Activated T-helper 2 cell treated with anti-CD3 and anti-CD28 coated beads, Interferon-gamma antibody, Interleukin-2, Interleukin-4, amounts not matched to agents 10 μg/mL and 5 μg/mL and 100 μg/mL, durations not matched to agents 14 hours and 24 hours and 36 hours (primary cell): Measurements from ENCODE around the gene GCGR. TPM values are rescaled to one million over a fixed set of nuclear protein-coding genes. Genes with fewer than 3 reads are reported as not detected.

Experiments used
- DNase-seq: peaks from one replicate; pipeline ENCODE4 v3.0.0; 2021; ENCODE audit warnings: low spot score
- H3K27ac Mint-ChIP-seq: one replicate; pipeline ENCODE4 v1.8.0; 2021; ENCODE audit warnings: mixed read lengths
- H3K27me3 Mint-ChIP-seq: one replicate; pipeline ENCODE4 v1.8.0; 2021; ENCODE audit warnings: low read depth, mixed read lengths
- H3K36me3 Mint-ChIP-seq: one replicate; pipeline ENCODE4 v1.8.0; 2021; ENCODE audit warnings: low read depth, mixed read lengths
- H3K4me1 Mint-ChIP-seq: one replicate; pipeline ENCODE4 v1.8.0; 2021; ENCODE audit warnings: low read depth, mixed read lengths
- H3K4me3 Mint-ChIP-seq: one replicate; pipeline ENCODE4 v1.8.0; 2021; ENCODE audit warnings: low read depth, mild to moderate bottlenecking, moderate library complexity, mixed read lengths
- H3K9me3 Mint-ChIP-seq: one replicate; pipeline ENCODE4 v1.8.0; 2021; ENCODE audit warnings: mixed read lengths
- intact Hi-C: fragments of 100-400 bp; cut with micrococcal nuclease; formaldehyde crosslinking; loops from one replicate; pipeline ENCODE4 v1.15.1; 2023
- total RNA-seq: library from RNA; stranded (reverse); gene quantifications from 2 replicates; pipeline ENCODE4 v1.2.3, GENCODE V29; 2022

GCGR gene
- total RNA-seq, 1 donor from 2014 or later: not detected

DNA sequence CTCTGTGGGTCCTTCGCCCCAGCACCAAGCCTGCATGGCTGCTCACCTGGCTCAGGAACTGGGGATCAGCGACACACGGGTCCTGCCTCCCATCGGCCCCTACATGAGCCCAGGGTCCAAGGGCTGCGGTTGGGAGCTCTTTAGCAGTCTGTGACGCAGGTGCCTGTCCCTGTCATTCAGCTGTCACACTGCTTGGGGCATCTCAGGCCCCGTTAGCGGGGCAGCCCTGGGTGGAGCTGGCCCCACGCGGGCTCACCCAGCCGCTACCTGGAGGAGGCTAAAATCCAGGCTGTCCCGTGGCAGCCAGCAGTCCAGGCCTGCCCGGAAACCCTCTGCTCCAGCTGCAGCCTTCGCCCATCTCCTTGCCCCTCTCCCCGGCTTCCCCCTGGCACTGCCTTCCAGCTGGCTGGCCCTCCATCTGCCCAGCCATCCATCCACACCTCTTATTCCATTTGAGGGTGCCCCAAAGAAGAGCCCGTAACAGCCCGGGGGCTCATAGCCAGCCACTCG, 3.3 kb downstream of the GCGR start:
- intact Hi-C loops: no loop called here
- Mint-ChIP-seq H3K4me3 (no peak overlapping the region), H3K27ac (no peak overlapping the region), H3K4me1 (no peaks in the 10 kb centered on the region), H3K9me3 (no peaks in the 10 kb centered on the region), H3K36me3 (no peaks in the 10 kb centered on the region), H3K27me3 (peaks cover 21% of the 10 kb centered on the region)
- no peak for DNase-seq

DNA sequence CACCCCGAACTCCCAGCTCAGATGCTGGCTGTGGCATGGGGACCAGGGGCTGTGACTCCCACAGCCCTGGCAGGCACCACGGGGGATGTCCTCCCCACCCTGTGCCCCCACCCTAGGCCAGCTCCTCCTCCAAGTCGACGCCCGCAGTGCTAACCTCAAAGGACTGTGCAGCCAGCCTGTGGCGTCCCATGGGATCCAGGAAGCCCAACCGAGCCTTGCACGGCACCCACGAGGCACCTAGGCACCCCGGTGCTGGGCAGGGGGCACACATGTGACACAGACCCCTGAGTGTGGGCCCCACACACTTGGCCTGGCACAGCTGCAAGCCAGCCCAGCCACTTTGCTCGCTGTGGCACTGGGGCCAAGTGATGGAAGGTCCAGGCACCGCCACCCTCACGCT, 3.9 kb downstream of the GCGR start:
- H3K4me3 Mint-ChIP-seq: no peak overlapping the region
- H3K9me3 Mint-ChIP-seq: no peaks in the 10 kb centered on the region
- no peaks in the 10 kb centered on the region for H3K36me3 Mint-ChIP-seq
- H3K27ac Mint-ChIP-seq: no peak overlapping the region
- peaks cover 16% of the 10 kb centered on the region for H3K27me3 Mint-ChIP-seq
- intact Hi-C loops: no loop called here
- H3K4me1 Mint-ChIP-seq: no peaks in the 10 kb centered on the region
- DNase-seq: no peak

DNA sequence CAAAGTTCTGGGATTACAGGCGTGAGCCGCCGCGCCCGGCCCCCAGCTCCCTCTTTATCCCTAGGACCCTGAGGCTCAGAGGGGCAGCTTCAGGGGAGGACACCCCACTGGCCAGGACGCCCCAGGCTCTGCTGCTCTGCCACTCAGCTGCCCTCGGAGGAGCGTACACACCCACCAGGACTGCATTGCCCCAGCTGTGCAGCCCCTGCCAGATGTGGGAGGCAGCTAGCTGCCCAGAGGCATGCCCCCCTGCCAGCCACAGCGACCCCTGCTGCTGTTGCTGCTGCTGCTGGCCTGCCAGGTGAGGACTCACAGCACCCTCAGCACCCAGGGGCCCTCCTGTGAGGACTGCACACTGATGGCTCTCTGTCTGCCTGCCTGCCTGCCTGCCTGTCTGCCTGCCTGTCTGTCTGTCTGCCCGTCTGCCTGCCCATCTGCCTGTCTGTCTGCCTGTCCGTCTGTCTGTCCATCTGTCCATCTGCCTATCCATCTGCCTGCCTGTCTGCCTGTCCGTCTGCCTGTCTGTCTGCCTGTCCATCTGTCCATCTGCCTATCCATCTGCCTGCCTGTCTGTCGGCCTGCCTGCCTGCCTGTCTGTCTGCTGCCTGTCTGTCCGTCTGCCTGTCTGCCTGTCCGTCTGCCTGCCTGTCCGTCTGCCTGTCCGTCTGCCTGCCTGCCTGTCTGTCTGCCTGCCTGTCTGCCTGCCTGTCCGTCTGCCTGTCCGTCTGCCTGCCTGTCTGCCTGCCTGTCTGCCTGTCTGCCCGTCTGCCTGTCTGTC, 5.0 kb downstream of the GCGR start:
- no peak overlapping the region for H3K27ac Mint-ChIP-seq
- peaks cover 9% of the 10 kb centered on the region for H3K27me3 Mint-ChIP-seq
- no peak for DNase-seq
- H3K9me3 Mint-ChIP-seq: no peaks in the 10 kb centered on the region
- no peaks in the 10 kb centered on the region for H3K36me3 Mint-ChIP-seq
- H3K4me1 Mint-ChIP-seq: no peaks in the 10 kb centered on the region
- intact Hi-C loops: no loop called here
- no peak overlapping the region for H3K4me3 Mint-ChIP-seq

DNA sequence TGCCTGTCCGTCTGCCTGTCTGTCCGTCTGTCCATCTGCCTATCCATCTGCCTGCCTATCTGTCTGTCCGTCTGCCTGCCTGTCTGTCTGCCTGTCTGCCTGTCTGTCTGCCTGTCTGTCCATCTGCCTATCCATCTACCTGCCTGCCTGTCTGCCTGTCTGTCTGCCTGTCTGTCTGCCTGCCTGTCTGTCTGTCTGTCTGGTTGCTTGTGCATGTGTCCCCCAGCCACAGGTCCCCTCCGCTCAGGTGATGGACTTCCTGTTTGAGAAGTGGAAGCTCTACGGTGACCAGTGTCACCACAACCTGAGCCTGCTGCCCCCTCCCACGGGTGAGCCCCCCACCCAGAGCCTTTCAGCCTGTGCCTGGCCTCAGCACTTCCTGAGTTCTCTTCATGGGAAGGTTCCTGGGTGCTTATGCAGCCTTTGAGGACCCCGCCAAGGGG, 5.6 kb downstream of the GCGR start:
- H3K4me3 Mint-ChIP-seq: no peak overlapping the region

DNA sequence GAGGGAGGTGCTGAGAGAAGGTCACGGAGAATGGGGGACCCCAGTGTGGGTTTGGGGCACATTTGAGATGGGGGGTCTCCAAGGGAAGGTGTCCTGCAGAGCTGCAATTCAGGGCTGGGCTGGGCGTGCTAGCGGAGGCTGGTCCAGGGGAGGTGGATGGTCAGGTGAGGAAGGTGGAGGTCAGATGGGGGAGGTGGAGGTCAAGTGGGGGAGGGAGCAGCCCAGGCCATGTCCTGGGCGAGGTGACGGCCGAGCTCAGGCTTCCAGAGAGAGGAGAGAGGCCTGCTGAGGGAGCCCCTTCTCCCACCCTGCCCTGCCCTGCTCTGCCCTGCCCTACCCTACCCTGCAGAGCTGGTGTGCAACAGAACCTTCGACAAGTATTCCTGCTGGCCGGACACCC, 6.5 kb downstream of the GCGR start:
- Mint-ChIP-seq H3K4me3 (no peak overlapping the region), H3K4me1 (no peaks in the 10 kb centered on the region), H3K9me3 (no peaks in the 10 kb centered on the region), H3K27ac (no peak overlapping the region), H3K36me3 (no peaks in the 10 kb centered on the region), H3K27me3 (peaks cover 6% of the 10 kb centered on the region)
- intact Hi-C loops: no loop called here
- DNase-seq: no peak

More for the DNA sequence above, 5.6 kb downstream of the GCGR start:
- no peak for DNase-seq
- Mint-ChIP-seq H3K9me3 (no peaks in the 10 kb centered on the region), H3K4me1 (no peaks in the 10 kb centered on the region), H3K36me3 (no peaks in the 10 kb centered on the region), H3K27me3 (peaks cover 9% of the 10 kb centered on the region), H3K27ac (no peak overlapping the region)
- intact Hi-C loops: no loop called here

DNA sequence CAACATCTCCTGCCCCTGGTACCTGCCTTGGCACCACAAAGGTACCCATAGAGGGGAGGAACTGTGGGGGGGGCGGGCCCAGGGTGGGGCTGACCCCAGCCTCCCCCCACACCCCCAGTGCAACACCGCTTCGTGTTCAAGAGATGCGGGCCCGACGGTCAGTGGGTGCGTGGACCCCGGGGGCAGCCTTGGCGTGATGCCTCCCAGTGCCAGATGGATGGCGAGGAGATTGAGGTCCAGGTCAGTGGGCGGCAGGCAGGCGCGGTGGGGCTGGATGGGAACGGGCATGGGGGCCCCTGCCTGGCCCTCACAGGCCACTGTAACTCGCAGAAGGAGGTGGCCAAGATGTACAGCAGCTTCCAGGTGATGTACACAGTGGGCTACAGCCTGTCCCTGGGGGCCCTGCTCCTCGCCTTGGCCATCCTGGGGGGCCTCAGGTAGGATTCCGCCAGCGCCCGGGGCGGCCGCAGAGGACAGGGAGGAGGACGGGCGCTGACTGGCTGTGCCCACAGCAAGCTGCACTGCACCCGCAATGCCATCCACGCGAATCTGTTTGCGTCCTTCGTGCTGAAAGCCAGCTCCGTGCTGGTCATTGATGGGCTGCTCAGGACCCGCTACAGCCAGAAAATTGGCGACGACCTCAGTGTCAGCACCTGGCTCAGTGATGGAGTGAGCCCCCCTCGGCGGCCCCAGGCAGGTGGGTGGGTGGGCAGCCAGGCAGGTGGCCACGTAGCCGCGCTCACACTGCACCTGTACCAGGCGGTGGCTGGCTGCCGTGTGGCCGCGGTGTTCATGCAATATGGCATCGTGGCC, 7.1 kb downstream of the GCGR start:
- peaks cover 7% of the 10 kb centered on the region for H3K27me3 Mint-ChIP-seq
- no peaks in the 10 kb centered on the region for H3K9me3 Mint-ChIP-seq
- no peaks in the 10 kb centered on the region for H3K4me1 Mint-ChIP-seq
- H3K4me3 Mint-ChIP-seq: no peak overlapping the region
- no peak overlapping the region for H3K27ac Mint-ChIP-seq
- intact Hi-C loops: no loop called here
- no peak for DNase-seq
- H3K36me3 Mint-ChIP-seq: no peaks in the 10 kb centered on the region

DNA sequence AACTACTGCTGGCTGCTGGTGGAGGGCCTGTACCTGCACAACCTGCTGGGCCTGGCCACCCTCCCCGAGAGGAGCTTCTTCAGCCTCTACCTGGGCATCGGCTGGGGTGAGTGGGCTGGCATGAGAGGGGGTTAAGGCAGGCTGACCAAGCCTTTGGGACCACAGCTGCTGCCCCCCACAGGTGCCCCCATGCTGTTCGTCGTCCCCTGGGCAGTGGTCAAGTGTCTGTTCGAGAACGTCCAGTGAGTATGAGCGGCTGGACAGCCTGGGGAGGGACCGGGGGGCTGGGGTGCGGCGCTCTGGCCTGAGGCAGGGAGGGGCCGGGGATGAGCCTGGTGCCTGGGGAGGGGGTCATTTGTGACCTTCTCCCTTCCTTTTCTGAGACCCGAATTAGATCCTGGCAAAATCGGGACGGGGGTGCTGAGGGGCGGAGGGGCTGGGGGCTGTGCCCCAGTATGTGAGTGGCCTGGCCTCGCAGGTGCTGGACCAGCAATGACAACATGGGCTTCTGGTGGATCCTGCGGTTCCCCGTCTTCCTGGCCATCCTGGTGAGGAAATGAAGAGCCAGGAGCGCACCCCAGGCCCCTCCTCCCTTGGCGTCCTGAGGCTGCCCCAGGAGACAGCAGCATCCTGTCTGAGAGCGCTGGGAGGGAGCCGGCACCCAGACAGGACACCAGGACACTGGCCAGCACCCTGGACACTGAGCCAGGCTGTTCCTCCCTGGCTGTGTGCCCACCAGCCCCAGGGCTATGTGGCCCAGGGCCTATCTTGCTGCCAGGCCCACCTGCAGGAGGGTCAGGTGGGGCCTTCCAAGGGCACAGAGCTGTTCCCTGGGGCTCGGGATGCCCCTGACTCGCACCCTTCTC, 8.0 kb downstream of the GCGR start:
- no peak for DNase-seq
- Mint-ChIP-seq H3K4me1 (no peaks in the 10 kb centered on the region), H3K4me3 (no peak overlapping the region), H3K27me3 (peaks cover 11% of the 10 kb centered on the region), H3K36me3 (no peaks in the 10 kb centered on the region), H3K9me3 (no peaks in the 10 kb centered on the region), H3K27ac (no peak overlapping the region)
- intact Hi-C loops: no loop called here

DNA sequence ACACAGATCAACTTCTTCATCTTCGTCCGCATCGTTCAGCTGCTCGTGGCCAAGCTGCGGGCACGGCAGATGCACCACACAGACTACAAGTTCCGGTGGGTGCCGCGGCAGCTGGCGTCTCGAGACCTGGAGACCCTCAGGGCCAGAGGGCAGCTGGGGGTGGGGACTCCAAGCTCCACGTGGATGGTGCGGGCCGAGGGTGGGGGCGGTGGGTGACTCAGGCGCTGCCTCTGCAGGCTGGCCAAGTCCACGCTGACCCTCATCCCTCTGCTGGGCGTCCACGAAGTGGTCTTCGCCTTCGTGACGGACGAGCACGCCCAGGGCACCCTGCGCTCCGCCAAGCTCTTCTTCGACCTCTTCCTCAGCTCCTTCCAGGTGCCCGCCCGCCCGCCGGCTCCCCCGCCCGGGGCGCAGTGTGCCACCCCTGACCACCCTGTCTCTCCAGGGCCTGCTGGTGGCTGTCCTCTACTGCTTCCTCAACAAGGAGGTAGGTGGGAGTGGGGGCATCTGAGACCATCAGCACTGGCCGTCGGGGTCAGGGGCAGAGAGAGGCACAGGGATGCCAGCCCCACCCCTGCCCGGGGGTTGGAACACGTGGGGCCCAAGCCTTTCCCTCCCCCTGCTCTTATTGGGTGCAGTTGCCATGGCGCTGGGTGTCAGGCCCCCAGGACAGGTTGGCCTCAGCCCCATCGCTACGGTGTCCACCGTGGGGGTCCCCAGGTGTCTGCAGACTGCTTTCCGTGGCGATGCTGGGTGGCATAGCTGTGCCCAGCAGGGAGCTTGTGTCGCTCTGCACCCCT, 8.8 kb downstream of the GCGR start:
- Mint-ChIP-seq H3K27me3 (peaks cover 15% of the 10 kb centered on the region), H3K9me3 (no peaks in the 10 kb centered on the region), H3K4me3 (no peak overlapping the region), H3K36me3 (no peaks in the 10 kb centered on the region), H3K27ac (no peak overlapping the region), H3K4me1 (no peaks in the 10 kb centered on the region)
- no peak for DNase-seq
- intact Hi-C loops: no loop called here

DNA sequence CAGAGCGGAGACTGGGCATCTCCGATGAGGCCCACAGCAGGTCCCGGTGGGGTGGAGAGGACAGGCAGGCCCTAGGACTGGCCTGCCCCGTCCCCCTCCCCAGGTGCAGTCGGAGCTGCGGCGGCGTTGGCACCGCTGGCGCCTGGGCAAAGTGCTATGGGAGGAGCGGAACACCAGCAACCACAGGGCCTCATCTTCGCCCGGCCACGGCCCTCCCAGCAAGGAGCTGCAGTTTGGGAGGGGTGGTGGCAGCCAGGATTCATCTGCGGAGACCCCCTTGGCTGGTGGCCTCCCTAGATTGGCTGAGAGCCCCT, 9.4 kb downstream of the GCGR start:
- Mint-ChIP-seq H3K4me3 (no peak overlapping the region), H3K9me3 (no peaks in the 10 kb centered on the region)
- DNase-seq: no peak

DNA sequence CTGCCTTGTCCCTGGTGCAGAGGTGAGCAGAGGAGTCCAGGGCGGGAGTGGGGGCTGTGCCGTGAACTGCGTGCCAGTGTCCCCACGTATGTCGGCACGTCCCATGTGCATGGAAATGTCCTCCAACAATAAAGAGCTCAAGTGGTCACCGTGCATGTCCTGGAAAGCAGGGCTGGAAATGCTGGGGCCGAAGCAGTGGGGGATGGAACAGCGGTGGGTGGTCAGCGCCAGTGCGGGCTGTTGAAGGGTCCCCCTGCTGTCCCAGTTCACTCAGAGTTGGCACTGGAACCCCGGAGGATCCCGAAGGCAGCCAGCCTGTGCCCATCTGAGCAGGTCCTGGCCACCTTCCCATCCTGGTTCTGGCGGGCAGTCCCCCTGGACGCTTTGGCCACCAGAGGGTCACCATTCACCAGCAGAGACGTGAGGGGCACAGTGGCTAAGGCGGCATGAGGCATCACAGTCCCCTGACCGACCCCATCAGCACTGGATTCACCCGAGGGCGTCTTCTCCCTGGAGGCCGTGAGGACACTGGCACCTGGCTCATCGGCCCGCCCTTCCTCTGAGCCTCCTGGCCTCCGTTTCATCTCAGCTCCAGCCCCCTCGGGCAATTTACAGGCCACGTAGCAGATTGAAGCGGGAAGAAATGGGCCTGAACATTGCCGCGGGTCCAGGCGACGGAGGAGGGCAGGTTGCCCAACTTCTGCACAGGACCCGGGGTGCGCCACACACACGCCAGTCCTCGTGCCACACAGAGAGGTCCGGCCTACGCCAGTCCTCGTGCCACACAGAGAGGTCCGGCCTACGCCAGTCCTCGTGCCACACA, 10.1 kb downstream of the GCGR start:
- no peak for DNase-seq
- Mint-ChIP-seq H3K36me3 (no peaks in the 10 kb centered on the region), H3K27ac (no peak overlapping the region), H3K4me3 (no peak overlapping the region), H3K27me3 (peaks cover 17% of the 10 kb centered on the region), H3K9me3 (no peaks in the 10 kb centered on the region), H3K4me1 (no peaks in the 10 kb centered on the region)
- intact Hi-C loops: no loop called here

More for the DNA sequence above, 9.4 kb downstream of the GCGR start:
- intact Hi-C loops: no loop called here
- no peak overlapping the region for H3K27ac Mint-ChIP-seq
- H3K4me1 Mint-ChIP-seq: no peaks in the 10 kb centered on the region
- peaks cover 16% of the 10 kb centered on the region for H3K27me3 Mint-ChIP-seq
- no peaks in the 10 kb centered on the region for H3K36me3 Mint-ChIP-seq

DNA sequence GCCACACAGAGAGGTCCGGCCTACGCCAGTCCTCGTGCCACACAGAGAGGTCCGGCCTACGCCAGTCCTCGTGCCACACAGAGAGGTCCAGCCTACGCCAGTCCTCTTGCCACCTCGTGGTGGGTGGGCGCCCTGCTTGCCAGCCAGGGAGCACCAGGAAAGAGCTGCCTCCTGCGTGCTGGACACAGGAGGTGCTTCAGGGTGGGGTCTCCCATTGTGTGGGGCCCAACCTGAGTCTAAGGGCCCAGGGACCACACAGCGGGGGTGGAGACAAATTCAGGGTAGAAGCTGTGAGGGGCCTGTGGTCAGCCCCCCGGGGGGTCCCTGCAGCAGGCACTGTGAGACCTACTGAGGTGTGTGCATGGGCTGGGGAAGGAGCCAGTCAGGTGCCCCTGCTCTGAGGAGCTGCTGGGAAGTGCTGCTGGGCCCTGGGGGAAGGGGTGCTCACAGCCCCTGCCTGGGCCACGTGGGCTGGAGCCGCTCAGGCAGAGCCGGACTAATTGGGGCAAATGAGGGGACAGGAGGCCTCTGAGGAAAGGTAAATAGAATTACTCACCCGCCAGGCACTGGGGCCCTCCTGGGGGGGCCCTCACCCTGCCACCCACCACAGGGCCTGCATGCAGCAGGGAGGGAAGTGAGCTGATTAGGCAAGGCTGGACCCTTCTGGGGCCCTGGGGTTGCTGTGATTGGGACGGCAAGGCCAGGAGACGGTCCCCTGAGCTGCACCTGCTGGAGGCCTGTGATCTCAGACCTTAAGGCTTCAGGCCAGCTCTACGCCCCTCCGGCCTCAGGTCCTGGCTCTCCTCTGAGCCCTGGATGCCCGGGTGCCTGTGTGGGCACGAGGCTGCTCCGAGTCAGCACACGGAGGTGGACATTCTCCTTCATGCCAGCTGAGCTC, 11.0 kb downstream of the GCGR start:
- intact Hi-C loops: no loop called here
- no peak overlapping the region for H3K4me3 Mint-ChIP-seq
- no peak for DNase-seq
- peaks cover 12% of the 10 kb centered on the region for H3K27me3 Mint-ChIP-seq
- no peaks in the 10 kb centered on the region for H3K9me3 Mint-ChIP-seq
- H3K36me3 Mint-ChIP-seq: no peaks in the 10 kb centered on the region
- no peaks in the 10 kb centered on the region for H3K4me1 Mint-ChIP-seq
- H3K27ac Mint-ChIP-seq: no peak overlapping the region
